ENCODE results near the gene PLXNA4.

GRCh38 chr7:132345030-132345429, 231.2 kb downstream of the PLXNA4 start:
- no peak for TF ChIP-seq FOXJ3 (CRISPR knock-in tag; IDR thresholded peaks at IDR 0.05; ENCODE audit: borderline replicate concordance)
- no peak for TF ChIP-seq RELA (CRISPR knock-in tag; IDR thresholded peaks at IDR 0.05; ENCODE audit: borderline replicate concordance)
- no peak for TF ChIP-seq JUN (CRISPR knock-in tag; IDR thresholded peaks at IDR 0.05)

Data from WTC11 (cell line).